ENCODE results near the gene ASPHD1. TPM values are rescaled to one million over a fixed set of nuclear protein-coding genes. Genes with fewer than 3 reads are reported as not detected.

ASPHD1 gene
- total RNA-seq, 1 donor from 2014 or later = not detected

GRCh38 chr16:29871822-29872546 lies 28.3 kb upstream of the ASPHD1 start:
- H3K36me3 Mint-ChIP-seq (ENCODE audit: low read depth) = no peaks in the 10 kb centered on the region
- intact Hi-C loops (cut with micrococcal nuclease) = no loop called here
- POLR2A ChIA-PET = interaction anchor here (0.5 kb wide), 1 partner anchor 89 kb away, joined by 4 read pairs; no protein-coding TSS in a partner anchor
- H3K9me3 Mint-ChIP-seq = no peaks in the 10 kb centered on the region
- ATAC-seq (ENCODE audit: low read depth) (no peak), DNase-seq (no peak)
- TF ChIP-seq, protein P1, sequence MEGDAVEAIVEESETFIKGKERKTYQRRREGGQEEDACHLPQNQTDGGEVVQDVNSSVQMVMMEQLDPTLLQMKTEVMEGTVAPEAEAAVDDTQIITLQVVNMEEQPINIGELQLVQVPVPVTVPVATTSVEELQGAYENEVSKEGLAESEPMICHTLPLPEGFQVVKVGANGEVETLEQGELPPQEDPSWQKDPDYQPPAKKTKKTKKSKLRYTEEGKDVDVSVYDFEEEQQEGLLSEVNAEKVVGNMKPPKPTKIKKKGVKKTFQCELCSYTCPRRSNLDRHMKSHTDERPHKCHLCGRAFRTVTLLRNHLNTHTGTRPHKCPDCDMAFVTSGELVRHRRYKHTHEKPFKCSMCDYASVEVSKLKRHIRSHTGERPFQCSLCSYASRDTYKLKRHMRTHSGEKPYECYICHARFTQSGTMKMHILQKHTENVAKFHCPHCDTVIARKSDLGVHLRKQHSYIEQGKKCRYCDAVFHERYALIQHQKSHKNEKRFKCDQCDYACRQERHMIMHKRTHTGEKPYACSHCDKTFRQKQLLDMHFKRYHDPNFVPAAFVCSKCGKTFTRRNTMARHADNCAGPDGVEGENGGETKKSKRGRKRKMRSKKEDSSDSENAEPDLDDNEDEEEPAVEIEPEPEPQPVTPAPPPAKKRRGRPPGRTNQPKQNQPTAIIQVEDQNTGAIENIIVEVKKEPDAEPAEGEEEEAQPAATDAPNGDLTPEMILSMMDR (IDR thresholded peaks at IDR 0.05) = no peak
- H3K4me1 Mint-ChIP-seq = peaks cover 9% of the 10 kb centered on the region
- CTCF ChIA-PET = no interaction called here
- H3K27ac Mint-ChIP-seq = no peak overlapping the region
- H3K27me3 Mint-ChIP-seq = peaks cover 18% of the 10 kb centered on the region
- no peak overlapping the region for H3K4me3 Mint-ChIP-seq

DNA sequence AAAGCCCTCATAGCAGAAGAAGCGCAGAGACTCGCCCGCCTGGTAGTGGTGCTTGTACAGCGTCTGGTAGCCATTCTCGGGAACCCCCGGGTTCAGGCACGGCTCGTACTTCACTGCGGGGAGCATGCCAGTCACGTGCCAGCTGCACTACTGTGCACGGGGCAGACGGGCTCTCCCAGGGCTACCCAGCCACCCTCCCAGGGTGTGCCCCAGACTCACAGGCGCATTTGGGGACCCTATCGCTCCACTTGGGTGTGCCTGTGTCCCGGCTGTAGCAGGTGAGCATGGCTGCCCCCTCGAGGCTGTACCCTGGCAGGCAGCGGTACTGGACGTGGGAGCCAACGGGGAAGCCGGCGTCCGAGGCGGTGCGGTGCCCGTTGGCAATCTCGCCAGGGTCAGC lies 27.0 kb upstream of the ASPHD1 start:
- Mint-ChIP-seq H3K9me3 (peaks cover 2% of the 10 kb centered on the region), H3K27me3 (peaks cover 21% of the 10 kb centered on the region), H3K4me3 (no peak overlapping the region), H3K4me1 (peaks cover 17% of the 10 kb centered on the region), H3K36me3 (ENCODE audit: low read depth) (no peaks in the 10 kb centered on the region), H3K27ac (no peak overlapping the region)
- ChIA-PET CTCF (no interaction called here), POLR2A (no interaction called here)
- no peak for ATAC-seq (ENCODE audit: low read depth)
- intact Hi-C loops (cut with micrococcal nuclease) = no loop called here
- TF ChIP-seq, protein P1 (IDR thresholded peaks at IDR 0.05) = no peak
- DNase-seq = no peak

- TF ChIP-seq, protein P1 (IDR thresholded peaks at IDR 0.05) = no peak
- H3K27ac Mint-ChIP-seq = no peak overlapping the region
- intact Hi-C loops (cut with micrococcal nuclease) = no loop called here
- no peak for DNase-seq
- peaks cover 2% of the 10 kb centered on the region for H3K9me3 Mint-ChIP-seq
- CTCF ChIA-PET = no interaction called here
- peaks cover 17% of the 10 kb centered on the region for H3K4me1 Mint-ChIP-seq
- H3K4me3 Mint-ChIP-seq = no peak overlapping the region
- H3K27me3 Mint-ChIP-seq = peaks cover 25% of the 10 kb centered on the region
- ATAC-seq (ENCODE audit: low read depth) = no peak
- POLR2A ChIA-PET = no interaction called here
- no peaks in the 10 kb centered on the region for H3K36me3 Mint-ChIP-seq (ENCODE audit: low read depth)
Observed at GRCh38 chr16:29875206-29875605, 25.1 kb upstream of the ASPHD1 start.

DNA sequence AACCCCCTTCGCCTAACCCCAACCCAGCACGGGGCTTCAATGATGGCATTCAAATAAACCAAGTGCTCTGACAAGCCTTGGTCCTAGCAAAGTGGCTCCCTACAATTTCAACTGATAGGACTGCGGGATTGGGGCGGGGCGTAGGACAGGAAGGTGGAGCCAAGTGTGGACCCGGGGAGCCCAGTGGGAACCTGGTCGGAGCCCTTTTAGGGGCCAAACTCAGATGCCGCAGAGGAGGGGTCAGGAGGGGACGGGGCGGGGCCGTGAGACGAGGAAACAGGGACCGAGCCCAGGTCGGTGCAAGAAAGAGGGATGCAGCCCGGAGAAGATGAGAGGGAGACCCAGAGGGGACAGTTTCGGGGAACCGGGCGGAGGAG lies 24.1 kb upstream of the ASPHD1 start:
- Mint-ChIP-seq H3K36me3 (ENCODE audit: low read depth) (no peaks in the 10 kb centered on the region), H3K4me1 (peaks cover 17% of the 10 kb centered on the region), H3K27ac (no peak overlapping the region), H3K27me3 (peaks cover 28% of the 10 kb centered on the region), H3K4me3 (peak overlapping the region; percentile 64), H3K9me3 (peaks cover 2% of the 10 kb centered on the region)
- no peak for ATAC-seq (ENCODE audit: low read depth)
- TF ChIP-seq, protein P1 (IDR thresholded peaks at IDR 0.05) = no peak
- DNase-seq = no peak
- ChIA-PET POLR2A (no interaction called here), CTCF (no interaction called here)
- intact Hi-C loops (cut with micrococcal nuclease) = loop anchor here (2.0 kb wide), 1 partner anchor 13 kb away; the partner anchor contains the start of gene CDIPT

- H3K4me3 Mint-ChIP-seq = peak overlapping the region; percentile 64
- no peaks in the 10 kb centered on the region for H3K36me3 Mint-ChIP-seq (ENCODE audit: low read depth)
- H3K27me3 Mint-ChIP-seq = peaks cover 30% of the 10 kb centered on the region
- peak; percentile 51 for ATAC-seq (ENCODE audit: low read depth)
- TF ChIP-seq, protein P1 (IDR thresholded peaks at IDR 0.05) = no peak
- no peak overlapping the region for H3K27ac Mint-ChIP-seq
- peak; percentile 22 for DNase-seq
- CTCF ChIA-PET = no interaction called here
- intact Hi-C loops (cut with micrococcal nuclease) = loop anchor here (2.0 kb wide), 1 partner anchor 14 kb away; the partner anchor contains the start of gene CDIPT
- POLR2A ChIA-PET = no interaction called here
- peaks cover 17% of the 10 kb centered on the region for H3K4me1 Mint-ChIP-seq
- H3K9me3 Mint-ChIP-seq = peaks cover 2% of the 10 kb centered on the region
Observed at GRCh38 chr16:29876594-29877249, 23.6 kb upstream of the ASPHD1 start.

All from activated B cell treated with CpG ODN at 0.5 μM for 24 hours (primary cell).